Sigmoid colon (tissue), 4 donors: ENCODE results near the gene FBLN1.

ENCODE experiments used
- CTCF ChIP-seq, 4 experiments: fragments of 450-650 bp in 3 of 4; fragments of 200-600 bp in 1 of 4; IDR thresholded peaks; one replicate each; pipeline ENCODE4 v1.5.1; 2016 to 2019; ENCODE audit warnings: antibody characterized with exemption in 4 of 4, mild to moderate bottlenecking in 3 of 4, moderate library complexity in 2 of 4
- EP300 ChIP-seq, 4 donors: sonication (generic); formaldehyde crosslinking; IDR thresholded peaks; one replicate each; pipeline ENCODE4 v1.6.1; 2017; ENCODE audit warnings: antibody characterized with exemption in 4 of 4
- POLR2A ChIP-seq, 2 donors: fragments of 450-650 bp; IDR thresholded peaks; one replicate each; pipeline ENCODE4 v1.6.1; 2016; ENCODE audit warnings: antibody characterized with exemption in 2 of 2, mild to moderate bottlenecking in 2 of 2, moderate library complexity in 2 of 2

- TF ChIP-seq POLR2A (IDR thresholded peaks at IDR 0.05) (no peak), CTCF (IDR thresholded peaks at IDR 0.05) (no peak), EP300 (IDR thresholded peaks at IDR 0.05) (no peak)
These were observed 113.7 kb downstream of the FBLN1 start for GRCh38 chr22:45616432-45616831.
